ENCODE data around the gene CAMK2G.
A peak's percentile ranks its signal among the peaks of the same experiment; 100 is the strongest.
"Not testable (repeated sequence)": the region's sequence is repeated elsewhere in the genome, so short reads cannot be mapped to it uniquely, and the experiment has no call there.

Gene CAMK2G

GRCh38 chr10:73840056-73840402 is 34.3 kb downstream of the CAMK2G start:
- DNase-seq (ENCODE audit: low read depth) = no peak

GRCh38 chr10:73839276-73839966 is 34.9 kb downstream of the CAMK2G start:
- no peak for DNase-seq (ENCODE audit: low read depth)

- no peak for DNase-seq (ENCODE audit: low read depth)
Observed at GRCh38 chr10:73838827-73839226, 35.5 kb downstream of the CAMK2G start.

- no peak for DNase-seq (ENCODE audit: low read depth)
Observed at GRCh38 chr10:73838008-73838567, 36.3 kb downstream of the CAMK2G start.

GRCh38 chr10:73837072-73837471 is 37.3 kb downstream of the CAMK2G start:
- DNase-seq (ENCODE audit: low read depth) = peak; percentile 53

- DNase-seq (ENCODE audit: low read depth) = no peak
Observed at GRCh38 chr10:73836427-73836980, 37.9 kb downstream of the CAMK2G start.

GRCh38 chr10:73829090-73829489 is 45.3 kb downstream of the CAMK2G start:
- DNase-seq (ENCODE audit: low read depth) = not testable (repeated sequence)

- peak; percentile 62 for DNase-seq (ENCODE audit: low read depth)
Observed at GRCh38 chr10:73828161-73828560, 46.2 kb downstream of the CAMK2G start.

- DNase-seq (ENCODE audit: low read depth) = peak; percentile 52
Observed at GRCh38 chr10:73827346-73828089, 46.8 kb downstream of the CAMK2G start.

GRCh38 chr10:73824146-73824725 is 50.1 kb downstream of the CAMK2G start:
- DNase-seq (ENCODE audit: low read depth) = no peak

- DNase-seq (ENCODE audit: low read depth) = no peak
Observed at GRCh38 chr10:73823391-73823790, 51.0 kb downstream of the CAMK2G start.

- DNase-seq (ENCODE audit: low read depth) = no peak
Observed at GRCh38 chr10:73819513-73820093, 54.8 kb downstream of the CAMK2G start.

- DNase-seq (ENCODE audit: low read depth) = no peak
Observed at GRCh38 chr10:73819081-73819480, 55.3 kb downstream of the CAMK2G start.

- DNase-seq (ENCODE audit: low read depth) = no peak
Observed at GRCh38 chr10:73818402-73818801, 56.0 kb downstream of the CAMK2G start.

GRCh38 chr10:73817826-73818225 is 56.5 kb downstream of the CAMK2G start:
- DNase-seq (ENCODE audit: low read depth) = no peak

GRCh38 chr10:73816917-73817729 is 57.2 kb downstream of the CAMK2G start:
- DNase-seq (ENCODE audit: low read depth) = no peak

- no peak for DNase-seq (ENCODE audit: low read depth)
Observed at GRCh38 chr10:73815719-73816030, 58.7 kb downstream of the CAMK2G start.

- no peak for DNase-seq (ENCODE audit: low read depth)
Observed at GRCh38 chr10:73814896-73815718, 59.2 kb downstream of the CAMK2G start.

GRCh38 chr10:73814276-73814895 is 60.0 kb downstream of the CAMK2G start:
- no peak for DNase-seq (ENCODE audit: low read depth)

- no peak for DNase-seq (ENCODE audit: low read depth)
Observed at GRCh38 chr10:73813333-73813732, 61.0 kb downstream of the CAMK2G start.
